Calu3 (cell line): Measurements from ENCODE around the gene PDE6A. TPM values are rescaled to one million over a fixed set of nuclear protein-coding genes. Genes with fewer than 3 reads are reported as not detected.

Experiments
- BruUV-seq: library from RNA; stranded (reverse); fragments of 400-500 nt; replicated peaks from 2 replicates; lab custom pipeline; 2021; lab: Mats Ljungman, UMichigan
- CTCF ChIA-PET: fragments of 300-600 bp; sonication (Branson Sonifier 250); formaldehyde crosslinking; loops from one replicate; lab custom pipeline; 2022; ENCODE audit warnings: antibody characterized with exemption; lab: Charles Lee
- DNase-seq: peaks from one replicate; pipeline ENCODE4 v3.0.0; 2022
- H3K27ac Mint-ChIP-seq: one replicate; pipeline ENCODE4 v1.8.0; 2022; ENCODE audit warnings: mixed read lengths; ENCODE audit not compliant: unreplicated experiment
- H3K27me3 Mint-ChIP-seq: one replicate; pipeline ENCODE4 v1.8.0; 2022; ENCODE audit warnings: mixed read lengths; ENCODE audit not compliant: unreplicated experiment
- H3K36me3 Mint-ChIP-seq: one replicate; pipeline ENCODE4 v1.8.0; 2022; ENCODE audit warnings: mild to moderate bottlenecking, moderate library complexity, mixed read lengths; ENCODE audit not compliant: insufficient read depth, unreplicated experiment
- H3K4me1 Mint-ChIP-seq: one replicate; pipeline ENCODE4 v1.8.0; 2022; ENCODE audit warnings: mild to moderate bottlenecking, low read depth, mixed read lengths; ENCODE audit not compliant: unreplicated experiment
- H3K4me3 Mint-ChIP-seq: one replicate; pipeline ENCODE4 v1.8.0; 2022; ENCODE audit warnings: mild to moderate bottlenecking, low read depth, moderate library complexity, mixed read lengths; ENCODE audit not compliant: unreplicated experiment
- H3K9me3 Mint-ChIP-seq: one replicate; pipeline ENCODE4 v1.8.0; 2022; ENCODE audit warnings: low read depth, mixed read lengths; ENCODE audit not compliant: unreplicated experiment
- CTCF ChIP-seq: fragments of 200-600 bp; IDR thresholded peaks from one replicate; pipeline ENCODE4 v1.8.0; 2022; ENCODE audit warnings: antibody characterized with exemption; ENCODE audit not compliant: unreplicated experiment
- intact Hi-C: fragments of 100-400 bp; cut with micrococcal nuclease; formaldehyde crosslinking; loops from one replicate; pipeline ENCODE4 v1.10.0; 2022; ENCODE audit not compliant: unreplicated experiment
- total RNA-seq: library from RNA; stranded (reverse); gene quantifications from 2 replicates; pipeline ENCODE4 v1.2.3, GENCODE V29; 2022

The PDE6A gene
- total RNA-seq, 1 experiment from 2014 or later, result not detected

GRCh38 chr5:149820536-149821510 is 123.8 kb downstream of the PDE6A start:
- DNase-seq, result no peak
- no peaks in the 10 kb centered on the region for H3K9me3 Mint-ChIP-seq
- H3K4me3 Mint-ChIP-seq, result no peak overlapping the region
- no TSS peak for BruUV-seq
- H3K36me3 Mint-ChIP-seq, result no peaks in the 10 kb centered on the region
- no peaks in the 10 kb centered on the region for H3K27me3 Mint-ChIP-seq
- H3K4me1 Mint-ChIP-seq, result no peaks in the 10 kb centered on the region
- H3K27ac Mint-ChIP-seq, result no peak overlapping the region
- CTCF ChIA-PET, result no interaction called here
- intact Hi-C loops, result no loop called here
- TF ChIP-seq CTCF, result no peak

- no peaks in the 10 kb centered on the region for H3K9me3 Mint-ChIP-seq
- no peaks in the 10 kb centered on the region for H3K27me3 Mint-ChIP-seq
- no peak for TF ChIP-seq CTCF
- intact Hi-C loops, result no loop called here
- CTCF ChIA-PET, result interaction anchor here (0.7 kb wide), 1 partner anchor 42 kb away, joined by 3 read pairs; no protein-coding TSS in a partner anchor
- H3K36me3 Mint-ChIP-seq, result no peaks in the 10 kb centered on the region
- no peak overlapping the region for H3K27ac Mint-ChIP-seq
- no peaks in the 10 kb centered on the region for H3K4me1 Mint-ChIP-seq
- DNase-seq, result no peak
- no TSS peak for BruUV-seq
- no peak overlapping the region for H3K4me3 Mint-ChIP-seq
These were observed 124.6 kb downstream of the PDE6A start for GRCh38 chr5:149820012-149820411.

- TF ChIP-seq CTCF, result no peak
These were observed 126.5 kb downstream of the PDE6A start for GRCh38 chr5:149818116-149818515.

GRCh38 chr5:149817539-149818060 is 127.0 kb downstream of the PDE6A start:
- no TSS peak for BruUV-seq
- Mint-ChIP-seq H3K27ac (no peak overlapping the region), H3K4me3 (no peak overlapping the region), H3K4me1 (no peaks in the 10 kb centered on the region), H3K9me3 (no peaks in the 10 kb centered on the region), H3K27me3 (no peaks in the 10 kb centered on the region), H3K36me3 (no peaks in the 10 kb centered on the region)
- CTCF ChIA-PET, result interaction anchor here (0.8 kb wide), 1 partner anchor 11 kb away, joined by 3 read pairs; no protein-coding TSS in a partner anchor
- intact Hi-C loops, result no loop called here
- DNase-seq, result no peak
- TF ChIP-seq CTCF, result no peak

More at GRCh38 chr5:149818116-149818515, 126.5 kb downstream of the PDE6A start:
- Mint-ChIP-seq H3K4me1 (no peaks in the 10 kb centered on the region), H3K27ac (no peak overlapping the region), H3K9me3 (no peaks in the 10 kb centered on the region), H3K36me3 (no peaks in the 10 kb centered on the region), H3K4me3 (no peak overlapping the region), H3K27me3 (no peaks in the 10 kb centered on the region)
- CTCF ChIA-PET, result interaction anchor here (0.8 kb wide), 1 partner anchor 10 kb away, joined by 3 read pairs; no protein-coding TSS in a partner anchor
- no peak for DNase-seq
- no TSS peak for BruUV-seq
- intact Hi-C loops, result no loop called here
